Vagina (tissue), 2 donors: ENCODE measurements around the gene CFB. TPM values are rescaled to one million over a fixed set of nuclear protein-coding genes. Genes with fewer than 3 reads are reported as not detected.

Source experiments
- DNase-seq, 2 donors: peaks; one replicate each; pipeline ENCODE4 v3.0.0-alpha.2; 2017; ENCODE audit errors: extremely low spot score in 2 of 2
- H3K27ac ChIP-seq: fragments of 200-600 bp; sonication (generic); one replicate; pipeline ENCODE4 v1.5.1; 2019
- H3K27me3 ChIP-seq: fragments of 200-600 bp; sonication (generic); one replicate; pipeline ENCODE4 v1.5.1; 2019
- H3K36me3 ChIP-seq, 2 donors: fragments of 200-600 bp; sonication (generic); one replicate each; pipeline ENCODE4 v1.5.1; 2017 to 2019
- H3K4me1 ChIP-seq: fragments of 200-600 bp; sonication (generic); one replicate; pipeline ENCODE4 v1.5.1; 2019
- H3K4me3 ChIP-seq, 2 donors: fragments of 200-600 bp; sonication (generic); 1 replicate in 1 of 2; 2 replicates in 1 of 2; pipeline ENCODE4 v1.5.1; 2016 to 2019
- H3K9me3 ChIP-seq: fragments of 200-600 bp; sonication (generic); one replicate; pipeline ENCODE4 v1.5.1; 2019
- POLR2A ChIP-seq, 2 donors: fragments of 450-650 bp; IDR thresholded peaks; one replicate each; pipeline ENCODE4 v1.6.1; 2017; ENCODE audit warnings: antibody characterized with exemption in 2 of 2, mild to moderate bottlenecking in 2 of 2, moderate library complexity in 2 of 2
- POLR2AphosphoS5 ChIP-seq, 2 donors: sonication (generic); formaldehyde crosslinking; IDR thresholded peaks; one replicate each; pipeline ENCODE4 v1.9.0; 2017; ENCODE audit warnings: antibody characterized with exemption in 2 of 2, mild to moderate bottlenecking in 2 of 2, low read depth in 1 of 2; ENCODE audit not compliant: insufficient read depth in 1 of 2
- intact Hi-C: fragments of 100-400 bp; cut with DNase I; formaldehyde crosslinking; loops from one replicate; pipeline ENCODE4 v1.15.1; 2023
- total RNA-seq: library from RNA; depleted of rRNA; stranded (reverse); fragments of >200 nt; gene quantifications from one replicate; pipeline ENCODE4 v1.2.3, GENCODE V29; 2016
- TF ChIP-seq, protein P1 (sequence below), 3 experiments: fragments of 450-650 bp in 2 of 3; fragments of 200-600 bp in 1 of 3; sonication (generic) in 1 of 3; IDR thresholded peaks; one replicate each; pipeline ENCODE4 v1.5.1; 2017 to 2019; ENCODE audit warnings: antibody characterized with exemption in 3 of 3, mild to moderate bottlenecking in 2 of 3, moderate library complexity in 2 of 3

Gene CFB
- total RNA-seq, 1 donor from 2014 or later = 9.6 TPM

DNA sequence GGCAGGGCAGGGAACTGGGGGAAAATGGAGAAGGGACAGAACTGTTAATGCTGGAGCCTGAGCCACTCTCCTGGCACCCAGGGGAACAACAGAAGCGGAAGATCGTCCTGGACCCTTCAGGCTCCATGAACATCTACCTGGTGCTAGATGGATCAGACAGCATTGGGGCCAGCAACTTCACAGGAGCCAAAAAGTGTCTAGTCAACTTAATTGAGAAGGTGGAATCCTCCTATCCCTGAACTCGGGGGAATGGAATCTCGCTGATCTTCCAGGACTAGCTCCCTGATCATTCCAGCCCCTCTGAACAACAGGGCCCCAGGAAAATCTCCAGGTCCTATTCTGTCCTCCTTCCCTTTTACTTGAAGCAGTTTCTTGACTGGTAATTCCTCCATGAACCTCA is 2.0 kb downstream of the CFB start:
- Histone ChIP-seq H3K27me3 (no peaks in the 10 kb centered on the region), H3K27ac (no peak overlapping the region)

DNA sequence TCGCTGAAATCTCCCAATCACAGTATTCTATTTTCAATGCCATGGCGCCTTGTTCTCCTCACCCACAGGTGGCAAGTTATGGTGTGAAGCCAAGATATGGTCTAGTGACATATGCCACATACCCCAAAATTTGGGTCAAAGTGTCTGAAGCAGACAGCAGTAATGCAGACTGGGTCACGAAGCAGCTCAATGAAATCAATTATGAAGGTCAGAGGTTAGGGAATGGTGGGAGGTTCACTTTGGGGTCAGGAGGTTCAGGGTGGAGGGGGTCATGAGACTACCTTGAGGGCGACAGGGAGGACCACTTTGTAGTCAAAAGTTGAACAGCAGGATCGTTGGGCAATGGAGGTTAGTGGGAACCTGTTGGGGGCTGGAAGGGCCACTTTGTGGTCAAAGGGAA is 2.4 kb downstream of the CFB start:
- no peaks in the 10 kb centered on the region for H3K27me3 ChIP-seq
- peaks cover 19% of the 10 kb centered on the region for H3K4me1 ChIP-seq
- H3K27ac ChIP-seq = no peak overlapping the region
- intact Hi-C loops = loop anchor here (5.0 kb wide), 1 partner anchor 46 kb away; the partner anchor contains the start of gene ZBTB12
- peaks cover 0 to 18% of the 10 kb centered on the region in 2 donors for H3K36me3 ChIP-seq
- H3K9me3 ChIP-seq = no peaks in the 10 kb centered on the region
- no peak for TF ChIP-seq POLR2A (IDR thresholded peaks at IDR 0.05)
- TF ChIP-seq, protein P1, sequence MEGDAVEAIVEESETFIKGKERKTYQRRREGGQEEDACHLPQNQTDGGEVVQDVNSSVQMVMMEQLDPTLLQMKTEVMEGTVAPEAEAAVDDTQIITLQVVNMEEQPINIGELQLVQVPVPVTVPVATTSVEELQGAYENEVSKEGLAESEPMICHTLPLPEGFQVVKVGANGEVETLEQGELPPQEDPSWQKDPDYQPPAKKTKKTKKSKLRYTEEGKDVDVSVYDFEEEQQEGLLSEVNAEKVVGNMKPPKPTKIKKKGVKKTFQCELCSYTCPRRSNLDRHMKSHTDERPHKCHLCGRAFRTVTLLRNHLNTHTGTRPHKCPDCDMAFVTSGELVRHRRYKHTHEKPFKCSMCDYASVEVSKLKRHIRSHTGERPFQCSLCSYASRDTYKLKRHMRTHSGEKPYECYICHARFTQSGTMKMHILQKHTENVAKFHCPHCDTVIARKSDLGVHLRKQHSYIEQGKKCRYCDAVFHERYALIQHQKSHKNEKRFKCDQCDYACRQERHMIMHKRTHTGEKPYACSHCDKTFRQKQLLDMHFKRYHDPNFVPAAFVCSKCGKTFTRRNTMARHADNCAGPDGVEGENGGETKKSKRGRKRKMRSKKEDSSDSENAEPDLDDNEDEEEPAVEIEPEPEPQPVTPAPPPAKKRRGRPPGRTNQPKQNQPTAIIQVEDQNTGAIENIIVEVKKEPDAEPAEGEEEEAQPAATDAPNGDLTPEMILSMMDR (IDR thresholded peaks at IDR 0.05) = no peak
- no peak for TF ChIP-seq POLR2AphosphoS5 (IDR thresholded peaks at IDR 0.05; ENCODE audit: insufficient read depth in 1 of 2, low read depth in 1 of 2)
- no peak overlapping the region for H3K4me3 ChIP-seq
- DNase-seq = no peak

More for the DNA sequence above, 2.0 kb downstream of the CFB start:
- no peaks in the 10 kb centered on the region for H3K9me3 ChIP-seq
- no peak overlapping the region for H3K4me3 ChIP-seq
- H3K4me1 ChIP-seq = peaks cover 19% of the 10 kb centered on the region
- peaks cover 0 to 14% of the 10 kb centered on the region in 2 donors for H3K36me3 ChIP-seq
- intact Hi-C loops = loop anchor here (5.0 kb wide), 1 partner anchor 46 kb away; the partner anchor contains the start of gene ZBTB12
- no peak for DNase-seq
- TF ChIP-seq POLR2AphosphoS5 (IDR thresholded peaks at IDR 0.05; ENCODE audit: insufficient read depth in 1 of 2, low read depth in 1 of 2) = no peak
- TF ChIP-seq, protein P1 (IDR thresholded peaks at IDR 0.05) = no peak
- TF ChIP-seq POLR2A (IDR thresholded peaks at IDR 0.05) = no peak

DNA sequence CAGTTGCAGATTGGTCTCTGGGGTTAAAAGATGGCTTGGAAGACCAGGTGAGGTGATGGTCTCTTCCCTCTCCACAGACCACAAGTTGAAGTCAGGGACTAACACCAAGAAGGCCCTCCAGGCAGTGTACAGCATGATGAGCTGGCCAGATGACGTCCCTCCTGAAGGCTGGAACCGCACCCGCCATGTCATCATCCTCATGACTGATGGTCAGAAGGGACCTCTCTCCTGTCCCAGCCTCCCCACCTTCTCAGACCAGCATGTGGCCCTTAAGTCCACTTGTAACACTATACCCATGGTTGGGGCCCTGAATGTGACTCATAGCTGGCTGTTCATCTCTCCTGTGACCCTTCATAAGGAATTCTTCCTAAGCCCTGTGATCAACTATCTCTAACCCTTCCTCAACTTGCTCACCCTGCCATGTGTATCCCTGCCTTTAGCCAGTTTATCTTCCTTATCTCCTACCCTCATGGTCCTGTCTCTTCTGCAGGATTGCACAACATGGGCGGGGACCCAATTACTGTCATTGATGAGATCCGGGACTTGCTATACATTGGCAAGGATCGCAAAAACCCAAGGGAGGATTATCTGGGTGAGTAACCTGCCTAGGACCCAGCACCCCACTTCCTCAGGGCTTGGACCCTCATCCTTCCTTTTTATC is 3.0 kb downstream of the CFB start:
- intact Hi-C loops = loop anchor here (5.0 kb wide), 1 partner anchor 47 kb away; the partner anchor contains the start of gene ZBTB12
- peaks cover 19% of the 10 kb centered on the region for H3K4me1 ChIP-seq

DNA sequence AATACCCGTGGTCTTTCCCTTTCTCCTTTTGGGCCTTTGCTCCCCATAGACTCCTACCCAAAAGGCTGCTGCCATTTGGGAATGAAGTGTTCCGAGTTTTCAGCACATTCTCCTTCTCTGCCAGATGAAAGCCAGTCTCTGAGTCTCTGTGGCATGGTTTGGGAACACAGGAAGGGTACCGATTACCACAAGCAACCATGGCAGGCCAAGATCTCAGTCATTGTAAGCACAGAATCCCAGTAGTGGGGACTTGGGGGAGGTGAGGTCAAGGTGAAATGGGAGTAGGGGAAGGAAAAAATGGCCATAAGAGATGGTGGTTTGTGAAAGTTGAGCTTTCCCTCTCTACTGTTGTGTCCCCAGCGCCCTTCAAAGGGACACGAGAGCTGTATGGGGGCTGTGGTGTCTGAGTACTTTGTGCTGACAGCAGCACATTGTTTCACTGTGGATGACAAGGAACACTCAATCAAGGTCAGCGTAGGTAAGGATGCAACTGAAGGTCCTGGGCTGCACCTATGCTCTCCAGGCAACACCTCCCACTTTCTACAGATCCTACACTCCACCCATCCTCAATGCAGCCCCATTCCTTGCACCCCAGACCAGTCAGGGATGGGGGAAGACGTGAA is 4.1 kb downstream of the CFB start:
- DNase-seq = no peak
- H3K4me3 ChIP-seq = no peak overlapping the region
- H3K4me1 ChIP-seq = peaks cover 14% of the 10 kb centered on the region
- no peaks in the 10 kb centered on the region for H3K27me3 ChIP-seq
- intact Hi-C loops = loop anchor here (5.0 to 10.0 kb wide), 2 partner anchors 48 to 275 kb away; partner anchors contain the start of gene ZBTB12
- H3K27ac ChIP-seq = no peak overlapping the region
- TF ChIP-seq POLR2AphosphoS5 (IDR thresholded peaks at IDR 0.05; ENCODE audit: insufficient read depth in 1 of 2, low read depth in 1 of 2) = no peak
- TF ChIP-seq, protein P1 (IDR thresholded peaks at IDR 0.05) = no peak
- no peak for TF ChIP-seq POLR2A (IDR thresholded peaks at IDR 0.05)
- H3K36me3 ChIP-seq = peaks cover 0 to 36% of the 10 kb centered on the region in 2 donors
- H3K9me3 ChIP-seq = no peaks in the 10 kb centered on the region

More for the DNA sequence above, 3.0 kb downstream of the CFB start:
- Histone ChIP-seq H3K27ac (no peak overlapping the region), H3K36me3 (peaks cover 0 to 24% of the 10 kb centered on the region in 2 donors), H3K4me3 (no peak overlapping the region), H3K27me3 (no peaks in the 10 kb centered on the region), H3K9me3 (no peaks in the 10 kb centered on the region)
- DNase-seq = no peak
- TF ChIP-seq POLR2AphosphoS5 (IDR thresholded peaks at IDR 0.05; ENCODE audit: insufficient read depth in 1 of 2, low read depth in 1 of 2) (no peak), POLR2A (IDR thresholded peaks at IDR 0.05) (no peak)
- TF ChIP-seq, protein P1 (IDR thresholded peaks at IDR 0.05) = no peak
